GM03348 (cell line): ENCODE measurements around the gene NR3C1.

Source experiments
- DNase-seq: peaks from one replicate; pipeline ENCODE4 v3.0.0; 2012; ENCODE audit warnings: low spot score

The NR3C1 gene

GRCh38 chr5:143398053-143398355, 5.5 kb downstream of the NR3C1 start:
- DNase-seq = no peak

GRCh38 chr5:143397302-143398052, 6.0 kb downstream of the NR3C1 start:
- DNase-seq = no peak

GRCh38 chr5:143396353-143396940, 7.0 kb downstream of the NR3C1 start:
- DNase-seq = no peak

GRCh38 chr5:143395638-143396352, 7.7 kb downstream of the NR3C1 start:
- no peak for DNase-seq

GRCh38 chr5:143393524-143393923, 10.0 kb downstream of the NR3C1 start:
- no peak for DNase-seq

GRCh38 chr5:143390941-143391340, 12.5 kb downstream of the NR3C1 start:
- no peak for DNase-seq

GRCh38 chr5:143390258-143390657, 13.2 kb downstream of the NR3C1 start:
- no peak for DNase-seq

- DNase-seq = peak; percentile 61
Measured at GRCh38 chr5:143386725-143387124, 16.8 kb downstream of the NR3C1 start.

- DNase-seq = no peak
Measured at GRCh38 chr5:143384865-143385657, 18.4 kb downstream of the NR3C1 start.

- no peak for DNase-seq
Measured at GRCh38 chr5:143383988-143384387, 19.5 kb downstream of the NR3C1 start.

GRCh38 chr5:143379606-143380005, 23.9 kb downstream of the NR3C1 start:
- no peak for DNase-seq

GRCh38 chr5:143376911-143377813, 26.3 kb downstream of the NR3C1 start:
- DNase-seq = peak; percentile 41

- no peak for DNase-seq
Measured at GRCh38 chr5:143376195-143376779, 27.2 kb downstream of the NR3C1 start.

GRCh38 chr5:143374496-143375217, 28.8 kb downstream of the NR3C1 start:
- no peak for DNase-seq

- no peak for DNase-seq
Measured at GRCh38 chr5:143373076-143373475, 30.4 kb downstream of the NR3C1 start.

GRCh38 chr5:143372187-143372829, 31.2 kb downstream of the NR3C1 start:
- no peak for DNase-seq

- no peak for DNase-seq
Measured at GRCh38 chr5:143370440-143370839, 33.0 kb downstream of the NR3C1 start.

- DNase-seq = no peak
Measured at GRCh38 chr5:143364061-143364460, 39.4 kb downstream of the NR3C1 start.

GRCh38 chr5:143362664-143363227, 40.7 kb downstream of the NR3C1 start:
- no peak for DNase-seq

- no peak for DNase-seq
Measured at GRCh38 chr5:143361438-143361837, 42.0 kb downstream of the NR3C1 start.
